HG03469 (cell line): Measurements from ENCODE around the gene RGMA.

Source experiments
- ATAC-seq: cut with Tn5 transposase; IDR thresholded peaks from one replicate; pipeline ENCODE4 v1.9.1; 2021; ENCODE audit warnings: mild to moderate bottlenecking, moderate library complexity, moderate number of reproducible peaks; ENCODE audit not compliant: unreplicated experiment

RGMA gene

GRCh38 chr15:93088981-93089726 lies at the start of gene RGMA:
Gene RGMA, minus strand, starts transcription at chr15:93089211. Its CDS starts 279 bp downstream, at chr15:93088932.
- ATAC-seq: no peak

- no peak for ATAC-seq
These were observed 47.6 kb upstream of the RGMA start for GRCh38 chr15:93136606-93137005.

- ATAC-seq: no peak
These were observed 47.0 kb upstream of the RGMA start for GRCh38 chr15:93135997-93136397.

GRCh38 chr15:93135459-93135858 lies 46.4 kb upstream of the RGMA start:
- ATAC-seq: no peak

- no peak for ATAC-seq
These were observed 42.6 kb upstream of the RGMA start for GRCh38 chr15:93131485-93132095.

GRCh38 chr15:93129702-93130488 lies 40.9 kb upstream of the RGMA start:
- ATAC-seq: no peak

- no peak for ATAC-seq
These were observed 38.3 kb upstream of the RGMA start for GRCh38 chr15:93127286-93127685.

- no peak for ATAC-seq
These were observed 37.6 kb upstream of the RGMA start for GRCh38 chr15:93126599-93126998.

GRCh38 chr15:93126148-93126547 lies 37.1 kb upstream of the RGMA start:
- ATAC-seq: no peak

- ATAC-seq: no peak
These were observed 35.1 kb upstream of the RGMA start for GRCh38 chr15:93124126-93124525.

GRCh38 chr15:93121973-93122910 lies 33.2 kb upstream of the RGMA start:
- no peak for ATAC-seq

GRCh38 chr15:93121107-93121506 lies 32.1 kb upstream of the RGMA start:
- ATAC-seq: no peak

- no peak for ATAC-seq
These were observed 29.9 kb upstream of the RGMA start for GRCh38 chr15:93118904-93119303.

GRCh38 chr15:93111451-93111850 lies 22.4 kb upstream of the RGMA start:
- ATAC-seq: no peak

- ATAC-seq: no peak
These were observed 21.6 kb upstream of the RGMA start for GRCh38 chr15:93110502-93111040.

- no peak for ATAC-seq
These were observed 20.5 kb upstream of the RGMA start for GRCh38 chr15:93109336-93110102.

GRCh38 chr15:93107646-93108045 lies 18.6 kb upstream of the RGMA start:
- ATAC-seq: no peak

GRCh38 chr15:93105485-93105884 lies 16.5 kb upstream of the RGMA start:
- ATAC-seq: no peak

GRCh38 chr15:93103823-93104222 lies 14.8 kb upstream of the RGMA start:
- no peak for ATAC-seq

GRCh38 chr15:93102211-93102610 lies 13.2 kb upstream of the RGMA start:
- ATAC-seq: no peak
